Transverse colon (tissue), 4 donors: ENCODE results near the gene MGAT4A.

Experiments
- CTCF ChIP-seq, 5 experiments: fragments of 200-600 bp in 3 of 5; fragments of 450-650 bp in 2 of 5; sonication (generic) in 3 of 5; IDR thresholded peaks; 1 replicate in 2 of 5; 2 replicates in 3 of 5; pipeline ENCODE4 v1.5.1; 2016 to 2017; ENCODE audit warnings: antibody characterized with exemption in 5 of 5, inconsistent platforms in 3 of 5, mild to moderate bottlenecking in 2 of 5, moderate library complexity in 1 of 5
- POLR2A ChIP-seq: fragments of 450-650 bp; IDR thresholded peaks from one replicate; pipeline ENCODE4 v1.6.1; 2016; ENCODE audit warnings: antibody characterized with exemption, mild to moderate bottlenecking, moderate library complexity
- POLR2AphosphoS5 ChIP-seq, 3 donors: sonication (generic); formaldehyde crosslinking; IDR thresholded peaks; one replicate each; pipeline ENCODE4 v1.6.1; 2016; ENCODE audit warnings: antibody characterized with exemption in 3 of 3

- no peak for TF ChIP-seq POLR2AphosphoS5 (IDR thresholded peaks at IDR 0.05)
- TF ChIP-seq POLR2A: no peak
- TF ChIP-seq CTCF (IDR thresholded peaks at IDR 0.05): no peak
Observed at GRCh38 chr2:98598781-98599428, 132.0 kb downstream of the MGAT4A start.
